Omental fat pad (tissue), 4 donors: ENCODE results near the gene CALN1. TPM values are rescaled to one million over a fixed set of nuclear protein-coding genes. Genes with fewer than 3 reads are reported as not detected.
"Not testable (repeated sequence)": the region's sequence is repeated elsewhere in the genome, so short reads cannot be mapped to it uniquely, and the experiment has no call there.

Experiments
- ATAC-seq: fragments of 150-250 bp; one replicate; pipeline ENCODE4 v1.9.1; 2016; ENCODE audit warnings: mild to moderate bottlenecking, moderate library complexity; ENCODE audit not compliant: low FRiP score
- DNase-seq: peaks from one replicate; pipeline ENCODE4 v3.0.0-alpha.2; 2019; ENCODE audit warnings: low spot score
- CTCF ChIP-seq, 3 donors: fragments of 450-650 bp; IDR thresholded peaks; one replicate each; pipeline ENCODE4 v1.5.1; 2016 to 2017; ENCODE audit warnings: antibody characterized with exemption in 3 of 3, mild to moderate bottlenecking in 3 of 3, moderate library complexity in 2 of 3
- total RNA-seq, 4 donors: library from RNA; depleted of rRNA; stranded (reverse); fragments of >200 nt; gene quantifications; one replicate each; pipeline ENCODE4 v1.1.0, GENCODE V29; 2016

Gene CALN1
- total RNA-seq, 4 donors from 2014 or later = 0.16 TPM; not detected in 3

- no peak for TF ChIP-seq CTCF (IDR thresholded peaks at IDR 0.05)
- ATAC-seq = no peak
- no peak for DNase-seq
These were observed 470.0 kb downstream of the CALN1 start for GRCh38 chr7:71942115-71942514.

DNA sequence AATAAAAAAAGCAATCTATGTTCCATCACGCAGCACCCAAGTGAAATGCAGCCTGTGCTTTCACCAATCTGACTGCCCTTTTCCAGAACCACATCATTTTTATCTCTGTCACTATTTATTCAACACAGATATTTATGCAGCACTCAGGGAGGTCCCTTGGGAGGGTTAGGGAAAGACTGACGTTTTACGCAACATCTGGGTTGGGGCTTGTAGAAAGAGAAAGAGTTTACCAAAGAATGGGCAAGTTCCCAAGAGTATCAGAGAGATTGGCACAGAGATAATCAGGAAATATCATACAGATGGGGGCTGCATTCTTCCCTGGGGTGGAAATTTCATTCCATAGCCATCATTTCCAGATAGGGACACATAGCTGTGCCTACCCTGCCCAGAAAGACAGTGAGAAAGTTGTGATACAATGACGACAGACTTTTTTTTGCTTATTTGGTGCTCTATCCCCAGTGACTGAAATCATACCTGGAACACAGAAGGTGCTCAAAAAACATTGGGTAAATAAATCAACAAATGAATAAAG is 474.2 kb downstream of the CALN1 start:
- no peak for TF ChIP-seq CTCF (IDR thresholded peaks at IDR 0.05)
- no peak for ATAC-seq
- DNase-seq = no peak

- no peak for ATAC-seq
- no peak for DNase-seq
- TF ChIP-seq CTCF (IDR thresholded peaks at IDR 0.05) = no peak
These were observed 476.5 kb downstream of the CALN1 start for GRCh38 chr7:71935674-71936073.

GRCh38 chr7:71933426-71933825 is 478.7 kb downstream of the CALN1 start:
- no peak for ATAC-seq
- DNase-seq = no peak
- TF ChIP-seq CTCF (IDR thresholded peaks at IDR 0.05) = no peak

DNA sequence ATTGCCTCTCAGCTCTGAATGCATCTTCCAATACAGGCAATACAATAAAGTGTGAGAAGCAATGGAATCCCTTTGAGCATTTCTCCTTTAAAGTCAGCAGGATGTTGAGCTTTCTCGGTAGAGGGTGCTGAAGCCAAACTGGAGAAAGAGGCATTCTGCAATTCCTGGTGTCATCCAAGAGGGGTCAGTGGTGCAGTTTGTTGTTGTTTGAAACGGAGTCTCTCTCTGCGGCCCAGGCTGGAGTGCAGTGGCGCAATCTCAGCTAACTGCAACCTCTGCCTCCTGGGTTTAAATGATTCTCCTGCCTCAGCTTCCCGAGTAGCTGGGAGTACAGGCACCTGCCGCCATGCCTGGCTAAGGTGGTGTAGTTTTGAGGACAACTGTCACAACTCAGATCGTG is 486.5 kb downstream of the CALN1 start:
- no peak for ATAC-seq
- TF ChIP-seq CTCF (IDR thresholded peaks at IDR 0.05) = no peak

GRCh38 chr7:71914204-71914603 is 497.9 kb downstream of the CALN1 start:
- ATAC-seq, DNase-seq: not testable (repeated sequence)

More for the DNA sequence above, 486.5 kb downstream of the CALN1 start:
- DNase-seq = no peak

DNA sequence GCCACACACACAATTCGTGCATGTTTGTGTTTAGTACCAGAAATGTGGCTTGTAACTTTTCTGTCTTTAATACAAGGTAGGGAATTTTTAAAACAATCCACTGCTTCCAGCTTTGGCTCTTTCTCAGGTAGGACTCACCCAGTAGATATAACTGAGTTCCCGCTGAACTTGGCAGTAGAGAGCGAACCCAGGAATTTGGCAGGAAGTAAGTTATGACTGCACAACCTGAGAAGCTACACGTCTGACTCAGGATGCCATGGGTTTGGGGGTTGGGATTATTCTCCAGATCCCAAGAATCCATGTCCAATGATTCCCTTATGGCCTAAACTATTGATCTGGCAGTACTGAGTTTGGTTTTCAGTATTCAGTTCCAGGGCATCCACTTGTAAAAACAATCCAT is 499.7 kb downstream of the CALN1 start:
- DNase-seq = no peak

More for the DNA sequence above, 499.7 kb downstream of the CALN1 start:
- no peak for ATAC-seq
- no peak for TF ChIP-seq CTCF (IDR thresholded peaks at IDR 0.05)
